Measurements from ENCODE around the gene SYT7. TPM values are rescaled to one million over a fixed set of nuclear protein-coding genes. Genes with fewer than 3 reads are reported as not detected.

Gene SYT7
- total and polyA plus RNA-seq, 10 donors: 0.14 to 5.3 (median 2.3) TPM

DNA sequence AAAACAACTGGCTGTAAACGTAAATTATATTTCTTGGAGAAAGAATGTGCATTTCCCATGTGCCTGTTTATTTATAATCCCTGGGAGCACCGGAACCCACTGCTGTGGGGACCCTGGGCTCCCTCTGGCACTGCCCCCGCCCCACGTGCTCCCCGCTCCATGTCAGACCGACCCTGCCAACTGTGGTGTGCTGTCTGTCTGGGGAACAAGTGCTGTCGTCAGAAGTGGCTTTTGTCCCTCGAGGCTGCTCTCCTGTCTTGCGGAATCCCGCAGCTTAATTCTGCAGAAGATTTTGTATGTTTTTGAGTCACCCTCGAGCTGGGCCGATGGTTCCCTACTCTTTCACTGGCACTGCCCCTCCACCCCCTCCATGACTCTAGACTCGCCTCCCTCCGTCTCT is 69.9 kb downstream of the SYT7 start:
- peaks cover 7 to 80% (median 43%) of the 10 kb centered on the region in 7 donors for H3K27me3 ChIP-seq (replicated peaks in 1 of 7)
- H3K4me3 ChIP-seq: no peak overlapping the region
- 81 to 87% (median 85%) methylated on average over 14 of the region's 14 CpGs for WGBS, 5 donors
- no peaks in the 10 kb centered on the region for H3K36me3 ChIP-seq
- DNase-seq: no peak
- no peak overlapping the region for H3K27ac ChIP-seq
- TF ChIP-seq POLR2AphosphoS5 (IDR thresholded peaks at IDR 0.05): no peak
- TF ChIP-seq, protein P1, sequence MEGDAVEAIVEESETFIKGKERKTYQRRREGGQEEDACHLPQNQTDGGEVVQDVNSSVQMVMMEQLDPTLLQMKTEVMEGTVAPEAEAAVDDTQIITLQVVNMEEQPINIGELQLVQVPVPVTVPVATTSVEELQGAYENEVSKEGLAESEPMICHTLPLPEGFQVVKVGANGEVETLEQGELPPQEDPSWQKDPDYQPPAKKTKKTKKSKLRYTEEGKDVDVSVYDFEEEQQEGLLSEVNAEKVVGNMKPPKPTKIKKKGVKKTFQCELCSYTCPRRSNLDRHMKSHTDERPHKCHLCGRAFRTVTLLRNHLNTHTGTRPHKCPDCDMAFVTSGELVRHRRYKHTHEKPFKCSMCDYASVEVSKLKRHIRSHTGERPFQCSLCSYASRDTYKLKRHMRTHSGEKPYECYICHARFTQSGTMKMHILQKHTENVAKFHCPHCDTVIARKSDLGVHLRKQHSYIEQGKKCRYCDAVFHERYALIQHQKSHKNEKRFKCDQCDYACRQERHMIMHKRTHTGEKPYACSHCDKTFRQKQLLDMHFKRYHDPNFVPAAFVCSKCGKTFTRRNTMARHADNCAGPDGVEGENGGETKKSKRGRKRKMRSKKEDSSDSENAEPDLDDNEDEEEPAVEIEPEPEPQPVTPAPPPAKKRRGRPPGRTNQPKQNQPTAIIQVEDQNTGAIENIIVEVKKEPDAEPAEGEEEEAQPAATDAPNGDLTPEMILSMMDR (IDR thresholded peaks at IDR 0.05 in 8 of 11, conservative IDR thresholded peaks at IDR 0.05 in 3 of 11): no peak
- TF ChIP-seq POLR2A (IDR thresholded peaks at IDR 0.05): no peak
- H3K4me1 ChIP-seq: peaks cover 9 to 32% (median 22%) of the 10 kb centered on the region in 6 donors
- H3K9me3 ChIP-seq: no peaks in the 10 kb centered on the region
- intact Hi-C loops (cut with DNase I; ENCODE audit: low total_unique reads): no loop called here

DNA sequence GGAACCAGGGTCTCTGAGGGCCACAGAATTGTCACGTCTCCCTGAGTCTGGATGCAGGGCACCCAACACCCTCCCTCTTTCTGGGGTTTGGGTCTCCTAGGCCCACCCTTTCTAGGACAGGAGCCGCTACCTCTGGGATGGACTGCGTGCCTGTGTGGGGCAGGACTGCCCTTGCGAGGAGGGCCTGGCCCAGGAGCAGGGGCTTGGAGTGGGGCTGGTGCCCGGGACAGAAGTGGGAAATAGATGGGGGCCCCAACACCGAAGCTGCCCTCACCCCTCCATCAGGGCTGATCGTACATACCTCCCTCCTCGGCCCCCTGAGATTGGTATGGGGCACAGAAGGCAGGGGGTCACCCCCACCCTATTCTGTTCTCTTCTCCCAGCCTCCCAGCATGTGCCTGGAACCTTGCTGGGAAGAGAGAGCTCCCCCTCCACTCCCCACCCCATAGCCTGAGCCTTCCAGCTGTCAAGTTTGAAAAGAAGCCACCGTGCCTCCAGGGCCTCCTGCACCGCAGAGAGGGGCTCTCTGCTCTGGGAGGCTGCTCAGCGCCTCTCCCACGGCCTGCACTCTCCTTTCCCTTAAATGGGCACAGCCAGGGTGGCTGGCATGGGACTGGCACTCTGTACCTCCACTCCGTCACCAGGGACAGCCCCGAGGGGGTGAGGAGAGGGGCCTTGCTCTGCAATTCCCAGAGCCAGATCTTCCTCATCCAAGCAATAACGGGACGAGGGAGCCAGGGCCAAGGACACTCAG is 70.5 kb downstream of the SYT7 start:
- H3K36me3 ChIP-seq: no peaks in the 10 kb centered on the region
- H3K9me3 ChIP-seq: no peaks in the 10 kb centered on the region
- WGBS, 5 donors: 80 to 90% (median 82%) methylated on average over 11 to 16 of the region's 16 CpGs
- H3K4me1 ChIP-seq: peaks cover 9 to 31% (median 22%) of the 10 kb centered on the region in 6 donors
- H3K27ac ChIP-seq: no peak overlapping the region
- no peak for TF ChIP-seq POLR2AphosphoS5 (IDR thresholded peaks at IDR 0.05)
- TF ChIP-seq, protein P1 (IDR thresholded peaks at IDR 0.05 in 8 of 11, conservative IDR thresholded peaks at IDR 0.05 in 3 of 11): no peak
- no peak for TF ChIP-seq POLR2A (IDR thresholded peaks at IDR 0.05)
- no peak overlapping the region for H3K4me3 ChIP-seq
- intact Hi-C loops (cut with DNase I; ENCODE audit: low total_unique reads): no loop called here
- H3K27me3 ChIP-seq (replicated peaks in 1 of 7): peaks cover 7 to 84% (median 48%) of the 10 kb centered on the region in 7 donors
- DNase-seq: no peak

DNA sequence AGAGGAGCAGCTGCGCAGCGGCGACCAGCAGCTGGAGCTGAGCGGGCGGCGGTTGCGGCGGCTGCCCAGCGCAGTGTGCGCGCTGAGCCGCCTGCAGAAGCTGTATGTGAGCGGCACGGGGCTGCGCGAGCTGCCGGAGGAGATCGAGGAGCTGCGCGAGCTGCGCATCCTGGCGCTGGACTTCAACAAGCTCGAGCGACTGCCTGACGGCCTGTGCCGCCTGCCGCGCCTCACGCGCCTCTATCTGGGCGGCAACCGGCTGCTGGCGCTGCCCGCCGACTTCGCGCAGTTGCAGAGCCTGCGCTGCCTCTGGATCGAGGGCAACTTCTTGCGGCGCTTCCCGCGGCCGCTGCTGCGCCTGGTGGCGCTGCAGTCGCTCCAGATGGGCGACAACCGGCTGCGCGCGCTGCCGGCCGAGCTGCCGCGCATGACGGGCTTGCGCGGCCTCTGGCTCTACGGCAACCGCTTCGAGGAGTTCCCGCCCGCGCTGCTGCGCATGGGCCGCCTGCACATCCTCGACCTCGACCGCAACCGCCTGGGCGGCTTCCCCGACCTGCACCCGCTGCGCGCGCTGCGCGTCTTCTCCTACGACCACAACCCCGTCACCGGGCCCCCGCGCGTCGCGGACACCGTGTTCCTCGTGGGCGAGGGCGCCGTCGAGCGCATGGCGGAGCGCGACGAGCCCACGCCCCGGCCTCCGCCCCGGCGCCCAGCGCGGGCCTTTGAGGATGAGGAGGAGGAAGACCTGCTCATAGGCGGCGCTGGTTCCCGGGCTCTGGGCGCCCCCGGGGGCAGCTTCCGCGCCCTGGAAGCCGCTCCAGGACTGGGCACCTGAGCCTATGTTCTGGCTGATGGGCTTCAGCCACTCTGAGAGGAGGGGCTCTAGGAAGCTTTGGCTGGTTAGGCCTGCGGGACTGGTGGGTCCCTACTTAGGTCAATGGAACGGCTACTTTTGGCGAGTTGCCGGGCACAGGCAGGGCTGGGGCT is 71.5 kb downstream of the SYT7 start:
- TF ChIP-seq, protein P1 (IDR thresholded peaks at IDR 0.05 in 8 of 11, conservative IDR thresholded peaks at IDR 0.05 in 3 of 11): peak in 8 of 11 experiments; percentile 36 to 75 (median 52)
- TF ChIP-seq POLR2AphosphoS5 (IDR thresholded peaks at IDR 0.05): peak in 2 of 3 donors; percentile 43 to 61
- TF ChIP-seq POLR2A (IDR thresholded peaks at IDR 0.05): no peak
- Histone ChIP-seq H3K4me3 (peak overlapping the region; percentile 1 to 66 (median 31)), H3K9me3 (no peaks in the 10 kb centered on the region), H3K36me3 (no peaks in the 10 kb centered on the region), H3K4me1 (peaks cover 9 to 31% (median 22%) of the 10 kb centered on the region in 6 donors), H3K27me3 (replicated peaks in 1 of 7) (peaks cover 7 to 92% (median 48%) of the 10 kb centered on the region in 7 donors), H3K27ac (peak overlapping the region in 1 of 8 donors; percentile 33)
- peak; percentile 85 for DNase-seq
- WGBS, 5 donors: 0 to 12% (median 6%) methylated on average over 23 to 117 of the region's 117 CpGs
- intact Hi-C loops (cut with DNase I; ENCODE audit: low total_unique reads): no loop called here

Measured in spleen (tissue), 11 donors.